ENCODE data around the gene CANT1. TPM values are rescaled to one million over a fixed set of nuclear protein-coding genes. Genes with fewer than 3 reads are reported as not detected.

The CANT1 gene
- total RNA-seq, 2 experiments from 2014 or later: 78.4 to 81.1 TPM

DNA sequence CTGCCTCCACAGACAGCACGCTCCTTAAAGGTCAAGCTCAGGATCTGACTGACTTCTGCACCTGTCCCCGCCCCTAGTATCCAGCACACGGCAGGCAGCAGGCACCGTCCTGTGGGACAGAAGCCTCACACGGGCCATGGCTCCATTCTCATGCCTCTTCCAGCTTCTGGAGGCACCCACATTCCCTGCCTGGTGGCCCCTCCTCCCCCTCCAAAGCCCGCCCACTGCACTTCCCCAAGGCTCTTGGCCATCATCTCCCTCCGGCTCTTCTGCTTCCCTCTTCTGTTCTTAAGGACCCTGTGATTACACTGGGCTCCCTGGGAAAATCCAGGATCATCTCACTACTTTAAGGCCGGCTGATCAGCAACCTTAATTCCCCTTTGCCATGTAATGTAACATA lies 3.5 kb downstream of the CANT1 start:
- H3K4me1 Mint-ChIP-seq: peaks cover 50% of the 10 kb centered on the region
- H3K27ac Mint-ChIP-seq: peak overlapping the region; percentile 48
- H3K36me3 Mint-ChIP-seq (ENCODE audit: low read depth): peaks cover 27% of the 10 kb centered on the region
- DNase-seq: no peak
- H3K9me3 Mint-ChIP-seq: no peaks in the 10 kb centered on the region
- ChIA-PET CTCF (no interaction called here), POLR2A (no interaction called here)
- no peaks in the 10 kb centered on the region for H3K27me3 Mint-ChIP-seq
- no peak overlapping the region for H3K4me3 Mint-ChIP-seq

DNA sequence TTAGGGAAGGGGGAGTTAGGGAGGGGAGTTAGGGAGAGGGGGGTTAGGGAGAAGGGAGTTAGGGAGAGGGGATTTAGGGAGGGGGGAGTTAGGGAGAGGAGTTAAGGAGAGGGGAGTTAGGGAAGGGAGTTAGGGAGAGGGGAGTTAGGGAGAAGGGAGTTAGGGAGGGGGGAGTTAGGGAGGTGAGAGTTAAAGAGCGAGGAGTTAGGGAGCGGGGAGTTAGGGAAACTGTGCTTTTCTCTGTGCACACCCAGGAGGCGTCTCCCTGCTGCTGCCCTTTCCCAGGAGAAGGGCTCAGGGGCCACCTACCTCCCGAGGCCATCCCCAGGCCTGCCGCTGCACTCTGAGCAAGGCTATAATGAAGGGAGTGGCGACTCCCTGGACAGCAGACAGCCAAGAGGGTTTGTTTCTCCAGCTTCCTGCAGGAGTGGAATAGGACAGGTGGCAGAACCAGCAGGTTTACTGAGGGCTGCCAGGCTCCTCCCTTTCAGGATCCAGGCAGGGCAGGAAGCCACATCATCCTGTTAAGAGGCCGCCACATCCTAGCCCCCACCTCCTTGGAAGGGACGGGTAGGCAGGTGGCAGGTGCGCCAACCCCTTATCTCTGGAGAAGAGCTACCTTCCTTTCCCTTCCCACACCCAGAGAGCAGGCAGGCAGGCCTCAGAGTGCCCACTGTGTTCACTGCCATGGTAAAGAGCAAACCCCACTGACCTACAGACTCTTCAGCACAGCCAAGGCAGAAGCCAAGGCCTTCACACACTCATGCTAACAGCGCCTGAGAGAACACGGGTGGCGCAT lies 4.3 kb downstream of the CANT1 start:
- ChIA-PET CTCF (no interaction called here), POLR2A (no interaction called here)
- Mint-ChIP-seq H3K4me1 (peaks cover 44% of the 10 kb centered on the region), H3K27me3 (no peaks in the 10 kb centered on the region), H3K4me3 (no peak overlapping the region), H3K9me3 (no peaks in the 10 kb centered on the region), H3K36me3 (ENCODE audit: low read depth) (peaks cover 30% of the 10 kb centered on the region), H3K27ac (peak overlapping the region; percentile 48)
- peak; percentile 35 for DNase-seq

DNA sequence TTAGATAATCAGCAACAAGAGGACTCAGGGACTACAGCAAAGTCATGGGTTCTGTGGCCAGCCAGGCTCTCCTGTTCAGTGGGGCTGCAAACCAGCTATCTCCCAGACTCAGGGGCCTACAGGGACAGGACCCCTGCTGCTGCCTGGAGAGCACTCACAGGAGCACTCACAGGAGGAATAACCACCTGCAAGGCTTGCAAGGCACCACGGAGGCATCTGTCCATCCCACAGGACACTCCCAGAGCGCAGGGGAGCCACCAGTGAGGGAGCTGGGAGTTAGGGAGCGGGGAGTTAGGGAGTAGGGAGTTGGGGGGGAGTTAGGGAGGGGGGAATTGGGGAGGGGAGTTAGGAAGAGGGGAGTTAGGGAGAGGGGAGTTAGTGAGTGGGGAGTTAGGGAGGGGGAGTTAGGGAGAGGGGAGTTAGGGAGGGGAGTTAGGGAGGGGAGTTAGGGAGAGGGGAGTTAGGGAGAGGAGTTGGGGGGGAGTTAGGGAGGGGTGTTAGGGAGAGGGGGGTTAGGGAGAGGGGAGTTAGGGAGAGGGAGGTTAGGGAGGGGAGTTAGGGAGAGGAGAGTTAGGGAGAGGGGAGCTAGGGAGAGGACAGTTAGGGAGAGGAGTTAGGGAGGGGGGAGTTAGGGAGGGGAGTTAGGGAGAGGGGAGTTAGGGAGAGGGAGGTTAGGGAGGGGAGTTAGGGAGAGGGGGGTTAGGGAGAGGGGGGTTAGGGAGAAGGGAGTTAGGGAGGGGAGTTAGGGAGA lies 5.7 kb downstream of the CANT1 start:
- no peaks in the 10 kb centered on the region for H3K27me3 Mint-ChIP-seq
- no peak overlapping the region for H3K27ac Mint-ChIP-seq
- no peak for DNase-seq
- H3K4me1 Mint-ChIP-seq: peaks cover 38% of the 10 kb centered on the region
- ChIA-PET POLR2A (no interaction called here), CTCF (interaction anchor here (1.7 kb wide), 1 partner anchor 33 kb away, joined by 5 read pairs; no protein-coding TSS in a partner anchor)
- H3K9me3 Mint-ChIP-seq: no peaks in the 10 kb centered on the region
- H3K36me3 Mint-ChIP-seq (ENCODE audit: low read depth): peaks cover 32% of the 10 kb centered on the region
- no peak overlapping the region for H3K4me3 Mint-ChIP-seq

- H3K27ac Mint-ChIP-seq: no peak overlapping the region
- H3K27me3 Mint-ChIP-seq: no peaks in the 10 kb centered on the region
- peaks cover 29% of the 10 kb centered on the region for H3K4me1 Mint-ChIP-seq
- H3K36me3 Mint-ChIP-seq (ENCODE audit: low read depth): peaks cover 28% of the 10 kb centered on the region
- ChIA-PET CTCF (interaction anchor here (1.7 kb wide), 1 partner anchor 32 kb away, joined by 5 read pairs; no protein-coding TSS in a partner anchor), POLR2A (no interaction called here)
- DNase-seq: no peak
- H3K9me3 Mint-ChIP-seq: no peaks in the 10 kb centered on the region
- H3K4me3 Mint-ChIP-seq: no peak overlapping the region
Observed at GRCh38 chr17:79002796-79003593, 6.6 kb downstream of the CANT1 start.

DNA sequence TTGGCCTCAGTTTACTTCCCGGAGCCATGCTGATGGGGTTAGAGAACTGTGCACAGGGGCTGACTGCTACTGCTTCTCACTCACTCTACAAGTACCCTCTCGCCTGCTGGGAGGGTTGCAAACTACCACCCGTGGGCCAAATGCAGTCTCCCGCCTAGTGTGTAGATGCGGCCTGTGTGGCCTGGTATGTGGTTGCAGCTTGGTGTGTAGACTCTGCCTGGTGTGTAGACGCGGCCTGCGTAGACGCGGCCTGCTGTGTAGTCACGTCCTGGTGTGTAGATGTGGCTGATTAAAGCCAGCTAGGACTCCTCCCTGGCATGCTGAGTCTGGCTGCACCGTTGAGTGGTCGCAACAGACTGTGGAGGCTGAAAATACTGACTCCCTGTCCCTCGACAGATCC lies 7.3 kb downstream of the CANT1 start:
- H3K27ac Mint-ChIP-seq: no peak overlapping the region
- DNase-seq: no peak
- H3K27me3 Mint-ChIP-seq: no peaks in the 10 kb centered on the region
- peaks cover 30% of the 10 kb centered on the region for H3K36me3 Mint-ChIP-seq (ENCODE audit: low read depth)
- ChIA-PET CTCF (interaction anchor here (0.8 kb wide), 1 partner anchor 9 kb away, joined by 3 read pairs; no protein-coding TSS in a partner anchor), POLR2A (no interaction called here)
- peaks cover 22% of the 10 kb centered on the region for H3K4me1 Mint-ChIP-seq
- no peaks in the 10 kb centered on the region for H3K9me3 Mint-ChIP-seq
- no peak overlapping the region for H3K4me3 Mint-ChIP-seq

GRCh38 chr17:79001190-79002020 lies 8.2 kb downstream of the CANT1 start:
- CTCF ChIA-PET: interaction anchor here (0.8 kb wide), 1 partner anchor 8 kb away, joined by 3 read pairs; no protein-coding TSS in a partner anchor

DNA sequence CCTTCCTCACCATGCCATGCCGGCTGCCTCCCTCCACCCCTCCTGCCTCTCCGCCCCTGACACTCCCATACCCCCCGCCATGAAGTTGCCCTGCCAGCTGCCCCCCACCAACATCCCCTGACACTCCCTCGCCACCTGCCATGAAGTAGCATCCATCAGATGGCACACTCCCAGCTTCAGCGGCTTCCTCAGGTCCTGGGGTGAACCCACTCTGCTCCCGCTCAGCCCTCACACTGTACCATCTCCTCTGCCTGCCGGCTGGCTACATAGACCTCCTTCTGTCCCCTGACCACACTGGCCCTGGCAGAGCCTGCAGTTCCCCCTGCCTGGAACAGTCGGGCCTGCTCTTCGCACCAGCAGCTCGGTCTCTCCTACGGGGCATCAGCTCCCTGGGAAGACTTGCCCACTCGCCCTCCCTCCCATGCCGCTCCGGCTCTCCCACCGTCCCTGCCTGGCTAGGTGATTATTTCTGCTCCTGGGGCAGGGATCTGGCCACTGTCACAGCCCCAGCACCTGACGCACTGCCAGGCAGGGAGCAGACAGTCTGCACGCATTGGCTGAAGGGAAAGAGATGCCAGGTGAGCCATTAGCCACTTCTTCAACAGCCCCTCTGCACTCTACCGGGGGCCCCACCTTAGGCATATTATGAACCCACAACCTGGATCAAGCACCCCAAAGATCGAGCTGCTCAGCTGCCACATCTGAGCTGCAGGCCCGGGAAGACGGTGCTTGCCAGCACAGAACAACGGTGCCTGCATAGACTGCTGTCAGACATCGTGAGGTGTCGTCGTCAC lies 9.0 kb downstream of the CANT1 start:
- ChIA-PET CTCF (no interaction called here), POLR2A (interaction anchor here (1.1 kb wide), 1 partner anchor 9 kb away, joined by 3 read pairs; the partner anchor contains the start of gene CANT1)
- Mint-ChIP-seq H3K9me3 (no peaks in the 10 kb centered on the region), H3K36me3 (ENCODE audit: low read depth) (peaks cover 38% of the 10 kb centered on the region), H3K27me3 (no peaks in the 10 kb centered on the region), H3K4me3 (no peak overlapping the region), H3K27ac (no peak overlapping the region), H3K4me1 (peaks cover 5% of the 10 kb centered on the region)
- DNase-seq: no peak

More at GRCh38 chr17:79001190-79002020, 8.2 kb downstream of the CANT1 start:
- no peak overlapping the region for H3K27ac Mint-ChIP-seq
- no peaks in the 10 kb centered on the region for H3K9me3 Mint-ChIP-seq
- DNase-seq: no peak
- POLR2A ChIA-PET: no interaction called here
- peaks cover 14% of the 10 kb centered on the region for H3K4me1 Mint-ChIP-seq
- no peaks in the 10 kb centered on the region for H3K27me3 Mint-ChIP-seq
- peaks cover 33% of the 10 kb centered on the region for H3K36me3 Mint-ChIP-seq (ENCODE audit: low read depth)
- no peak overlapping the region for H3K4me3 Mint-ChIP-seq

DNA sequence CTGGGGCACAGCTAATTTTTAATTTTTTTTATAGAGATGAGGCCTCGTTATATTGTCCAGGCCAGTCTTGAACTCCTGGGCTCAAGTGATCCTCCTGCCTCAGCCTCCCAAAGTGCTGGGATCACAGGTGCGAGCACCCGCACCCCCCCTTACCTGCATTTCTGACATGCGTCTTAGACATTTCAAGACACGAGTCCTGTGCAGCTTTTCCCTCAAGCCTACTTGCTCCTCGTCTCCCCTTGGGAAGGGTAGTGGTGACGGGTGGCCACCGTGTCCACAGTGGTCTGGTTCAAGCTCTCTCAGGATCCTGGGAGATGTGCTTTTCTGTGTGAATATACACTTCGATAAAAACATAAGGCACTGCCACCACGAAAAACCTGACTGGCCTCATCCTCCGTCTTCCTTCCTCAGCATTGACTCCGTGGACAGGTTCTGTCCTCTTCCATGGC lies 9.6 kb downstream of the CANT1 start:
- ChIA-PET CTCF (interaction anchor here (0.7 kb wide), 1 partner anchor 1818 kb away, joined by 4 read pairs; no protein-coding TSS in a partner anchor), POLR2A (interaction anchor here (1.1 kb wide), 1 partner anchor 10 kb away, joined by 3 read pairs; the partner anchor contains the start of gene CANT1)
- Mint-ChIP-seq H3K4me3 (no peak overlapping the region), H3K27ac (no peak overlapping the region), H3K4me1 (no peaks in the 10 kb centered on the region), H3K36me3 (ENCODE audit: low read depth) (peaks cover 42% of the 10 kb centered on the region), H3K9me3 (no peaks in the 10 kb centered on the region), H3K27me3 (no peaks in the 10 kb centered on the region)
- DNase-seq: no peak

- Mint-ChIP-seq H3K36me3 (ENCODE audit: low read depth) (peaks cover 47% of the 10 kb centered on the region), H3K27me3 (no peaks in the 10 kb centered on the region), H3K9me3 (no peaks in the 10 kb centered on the region), H3K4me1 (no peaks in the 10 kb centered on the region), H3K4me3 (no peak overlapping the region), H3K27ac (no peak overlapping the region)
- no peak for DNase-seq
- ChIA-PET CTCF (interaction anchor here (0.7 kb wide), 1 partner anchor 1817 kb away, joined by 4 read pairs; no protein-coding TSS in a partner anchor), POLR2A (no interaction called here)
Observed at GRCh38 chr17:78999056-78999768, 10.4 kb downstream of the CANT1 start.

GRCh38 chr17:78998311-78999055 lies 11.1 kb downstream of the CANT1 start:
- ChIA-PET CTCF (no interaction called here), POLR2A (no interaction called here)
- H3K4me1 Mint-ChIP-seq: no peaks in the 10 kb centered on the region
- no peak for DNase-seq
- no peak overlapping the region for H3K4me3 Mint-ChIP-seq
- H3K9me3 Mint-ChIP-seq: no peaks in the 10 kb centered on the region
- H3K27ac Mint-ChIP-seq: no peak overlapping the region
- H3K27me3 Mint-ChIP-seq: no peaks in the 10 kb centered on the region
- peaks cover 53% of the 10 kb centered on the region for H3K36me3 Mint-ChIP-seq (ENCODE audit: low read depth)

DNA sequence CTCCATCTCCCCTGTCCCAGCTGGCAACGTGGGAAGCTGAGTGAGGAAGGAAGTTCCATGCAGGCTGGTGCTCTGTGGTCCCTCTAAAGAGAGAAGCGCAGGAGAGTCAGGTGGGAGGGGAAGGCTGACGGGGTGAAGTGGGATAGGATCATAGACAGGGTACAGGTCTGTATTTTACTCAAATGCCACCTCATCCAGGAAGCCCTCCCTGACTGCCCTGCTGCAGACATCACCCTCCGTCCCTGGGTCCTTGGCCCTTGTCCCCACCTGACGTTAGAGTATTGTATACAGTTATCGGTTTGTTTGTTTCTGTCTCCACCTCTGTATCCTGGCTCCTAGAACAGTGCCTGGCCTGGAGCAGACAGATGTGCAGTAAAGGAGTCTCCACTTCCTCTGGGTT lies 11.7 kb downstream of the CANT1 start:
- Mint-ChIP-seq H3K27me3 (no peaks in the 10 kb centered on the region), H3K27ac (no peak overlapping the region), H3K4me3 (no peak overlapping the region), H3K36me3 (ENCODE audit: low read depth) (peaks cover 57% of the 10 kb centered on the region), H3K4me1 (peaks cover 1% of the 10 kb centered on the region), H3K9me3 (no peaks in the 10 kb centered on the region)
- DNase-seq: no peak
- POLR2A ChIA-PET: no interaction called here
- CTCF ChIA-PET: no interaction called here

Measured in activated CD4-positive, alpha-beta memory T cell treated with anti-CD3 and anti-CD28 coated beads, Interleukin-2, amount 10 ng/mL, durations not matched to agents 7 days and 5 days (primary cell).